HG03439 (cell line): ENCODE results near the gene CRHR1.
"Not testable (repeated sequence)": the region's sequence is repeated elsewhere in the genome, so short reads cannot be mapped to it uniquely, and the experiment has no call there.

Experiments used
- ATAC-seq: cut with Tn5 transposase; IDR thresholded peaks from one replicate; pipeline ENCODE4 v1.9.1; 2021; ENCODE audit warnings: mild to moderate bottlenecking, moderate library complexity; ENCODE audit not compliant: unreplicated experiment

The CRHR1 gene

GRCh38 chr17:45857977-45858708 is 74.0 kb downstream of the CRHR1 start:
- no peak for ATAC-seq

- ATAC-seq, result no peak
Measured at GRCh38 chr17:45861165-45861564, 77.0 kb downstream of the CRHR1 start.

- not testable (repeated sequence) for ATAC-seq
Measured at GRCh38 chr17:45862127-45862526, 78.0 kb downstream of the CRHR1 start.

GRCh38 chr17:45863857-45864654 is 79.9 kb downstream of the CRHR1 start:
- ATAC-seq, result no peak

- no peak for ATAC-seq
Measured at GRCh38 chr17:45867171-45867570, 83.1 kb downstream of the CRHR1 start.

DNA sequence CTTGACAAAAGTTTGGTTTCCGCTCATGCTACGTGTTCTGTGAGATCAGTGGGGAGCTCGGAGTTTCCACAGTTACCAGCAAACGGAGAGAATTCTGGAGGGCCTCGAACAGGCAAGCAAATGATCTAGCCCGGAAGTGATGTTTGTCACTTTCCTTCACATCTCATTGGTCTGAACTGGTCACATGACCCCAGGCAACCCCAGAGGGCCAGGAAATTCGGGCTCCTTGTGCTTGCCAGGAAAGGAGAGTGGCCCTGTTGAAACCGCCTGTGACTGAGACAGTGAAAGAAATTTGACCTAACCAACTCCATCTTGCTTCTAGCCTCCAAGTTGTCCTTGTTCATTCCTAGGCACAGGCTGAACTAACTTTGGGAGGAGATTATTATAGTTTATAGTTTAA is 83.6 kb downstream of the CRHR1 start:
- ATAC-seq, result no peak

DNA sequence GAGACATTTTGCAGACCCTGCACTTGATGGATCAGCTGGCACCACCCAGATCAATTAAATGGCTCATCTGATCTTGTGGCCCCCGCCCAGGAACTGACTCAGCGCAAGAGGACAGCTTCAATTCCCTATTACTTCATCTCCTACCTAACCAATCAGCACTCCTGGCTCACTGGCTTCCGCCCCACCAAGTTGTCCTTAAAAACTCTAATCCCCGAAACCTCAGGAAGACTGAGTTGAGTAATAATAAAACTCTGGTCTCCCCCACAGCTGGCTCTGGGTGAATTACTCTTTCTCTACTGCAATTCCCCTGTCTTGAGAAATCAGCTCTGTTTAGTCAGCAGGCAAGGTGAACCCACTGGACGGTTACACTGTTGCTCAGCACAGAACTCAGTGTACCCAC is 84.2 kb downstream of the CRHR1 start:
- ATAC-seq, result no peak

- no peak for ATAC-seq
Measured at GRCh38 chr17:45869676-45870341, 85.7 kb downstream of the CRHR1 start.

- no peak for ATAC-seq
Measured at GRCh38 chr17:45870342-45870974, 86.3 kb downstream of the CRHR1 start.

- ATAC-seq, result no peak
Measured at GRCh38 chr17:45871718-45872117, 87.6 kb downstream of the CRHR1 start.

GRCh38 chr17:45873728-45874127 is 89.6 kb downstream of the CRHR1 start:
- no peak for ATAC-seq

- ATAC-seq, result no peak
Measured at GRCh38 chr17:45874151-45874550, 90.0 kb downstream of the CRHR1 start.

- no peak for ATAC-seq
Measured at GRCh38 chr17:45876539-45876938, 92.4 kb downstream of the CRHR1 start.

- no peak for ATAC-seq
Measured at GRCh38 chr17:45877467-45877866, 93.3 kb downstream of the CRHR1 start.

DNA sequence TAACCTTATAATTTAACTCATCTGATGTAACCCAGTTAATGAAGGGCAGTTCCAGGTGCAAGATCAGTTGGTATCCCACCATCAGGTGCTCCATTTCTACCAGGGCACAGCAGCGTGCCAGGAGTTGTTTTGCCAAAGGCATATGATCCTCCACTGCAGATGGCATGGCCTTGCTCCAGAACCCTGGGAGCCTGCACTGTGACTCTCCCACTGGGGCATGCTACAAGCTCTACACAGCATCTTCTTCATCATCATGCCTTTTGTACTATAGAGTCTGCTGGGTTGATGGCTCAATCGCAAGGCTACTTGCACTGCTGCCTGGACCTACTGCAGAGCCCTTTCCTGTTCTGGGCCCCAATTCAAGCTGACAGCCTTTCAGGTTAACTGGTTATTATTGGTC is 98.9 kb downstream of the CRHR1 start:
- no peak for ATAC-seq
